NCI-H748 treated with DMSO at 0.1 percent for 48 hours (cell line): ENCODE measurements around the gene FOXN1.
"Not testable (repeated sequence)": the region's sequence is repeated elsewhere in the genome, so short reads cannot be mapped to it uniquely, and the experiment has no call there.

Experiments
- DNase-seq: peaks from one replicate; lab custom pipeline; 2025; lab: John Stamatoyannopoulos, UW

Gene FOXN1

GRCh38 chr17:28573966-28574480 lies 67.9 kb downstream of the FOXN1 start:
- DNase-seq = no peak

- no peak for DNase-seq
Observed at GRCh38 chr17:28574526-28574925, 68.4 kb downstream of the FOXN1 start.

DNA sequence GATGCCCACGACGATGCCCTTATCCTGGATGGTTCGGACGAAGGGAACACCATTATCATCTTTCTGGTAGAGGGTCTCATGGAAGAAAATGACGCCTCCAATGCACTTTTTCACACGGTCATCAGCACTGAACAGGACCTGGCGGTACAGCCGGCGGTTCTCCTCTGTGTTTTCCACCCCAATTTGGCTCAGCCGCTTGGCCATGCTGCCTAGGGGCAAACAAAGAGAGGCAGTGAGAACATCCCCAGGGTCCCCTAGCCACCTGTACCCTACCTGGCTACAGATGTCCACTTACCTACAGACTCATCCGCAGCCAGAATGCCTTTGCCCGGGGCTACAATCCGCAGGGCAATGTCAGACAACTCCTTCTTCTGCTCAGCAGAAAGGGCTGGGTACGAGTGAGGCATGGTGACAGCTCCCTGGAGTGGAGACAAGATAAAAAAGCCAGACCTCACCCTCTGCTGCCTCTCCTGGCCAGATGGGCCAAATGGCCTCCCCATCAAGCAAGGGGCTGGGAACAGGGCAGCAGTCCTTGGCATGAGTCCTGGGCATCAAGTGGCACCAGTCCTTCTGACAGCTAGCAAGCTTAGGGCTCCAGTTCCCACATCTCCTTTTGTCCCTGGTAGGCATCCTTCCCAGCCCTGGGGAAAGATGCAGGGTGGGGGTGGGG lies 69.1 kb downstream of the FOXN1 start:
- no peak for DNase-seq

DNA sequence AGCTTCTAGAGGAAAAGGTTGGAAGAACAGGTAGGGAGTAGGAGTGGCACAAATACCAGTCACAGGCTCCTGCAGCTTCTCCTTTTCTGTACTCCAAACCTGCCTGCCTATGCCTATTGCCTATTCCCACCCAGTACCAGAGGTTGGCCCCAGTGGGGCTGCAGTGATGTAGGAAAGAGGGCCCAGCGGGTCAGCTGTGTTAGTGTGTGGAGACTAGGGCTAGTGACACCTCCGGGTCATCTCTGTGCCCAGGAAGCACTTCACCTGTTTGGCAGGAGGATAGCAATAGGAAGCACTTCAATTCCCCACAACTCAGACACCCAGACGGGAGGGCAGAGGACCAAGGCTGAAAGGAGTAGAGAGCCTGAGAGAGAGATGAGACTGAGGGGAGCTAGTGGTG lies 69.9 kb downstream of the FOXN1 start:
- DNase-seq = not testable (repeated sequence)

DNA sequence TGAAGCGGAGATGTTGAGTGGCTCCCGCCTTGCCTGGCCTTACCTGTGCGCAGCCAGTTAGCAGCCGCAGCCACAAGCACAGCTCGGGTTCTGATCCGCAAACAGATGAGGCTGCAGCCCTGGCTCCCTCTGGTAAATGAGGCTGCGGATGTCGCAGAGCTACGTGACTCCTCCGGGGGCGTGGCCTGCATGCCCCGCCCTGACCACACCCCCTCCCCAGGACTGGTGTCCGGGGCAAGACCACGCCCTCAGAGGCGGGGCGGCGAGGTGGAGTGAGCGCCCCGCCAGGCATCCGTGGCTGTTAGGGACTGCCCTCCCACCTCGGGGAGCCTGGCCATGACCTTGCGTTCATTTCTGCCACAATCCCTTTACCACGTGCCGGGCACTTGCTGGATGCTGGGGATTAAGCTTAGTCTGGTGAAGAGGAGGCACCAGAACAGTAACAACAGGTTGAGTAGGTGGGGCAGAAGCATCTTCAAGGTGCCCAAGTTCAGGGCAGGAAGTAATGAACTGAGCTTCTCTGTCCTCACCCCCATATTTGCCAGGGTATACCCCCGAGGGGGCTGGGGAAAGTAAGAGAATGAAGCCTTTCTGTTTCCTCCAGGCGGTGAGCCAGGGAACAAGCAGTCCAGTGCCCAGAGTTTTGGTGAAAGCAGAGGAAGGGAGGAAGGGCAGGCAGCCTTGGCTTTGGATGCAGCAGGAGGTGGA lies 70.8 kb downstream of the FOXN1 start, which contains the start of gene ALDOC:
ALDOC (minus strand) TSS at position 138 of the 708 bp plus-strand sequence. CDS start 1,363 bp downstream, outside the sequence.
- peak; percentile 95 for DNase-seq

DNA sequence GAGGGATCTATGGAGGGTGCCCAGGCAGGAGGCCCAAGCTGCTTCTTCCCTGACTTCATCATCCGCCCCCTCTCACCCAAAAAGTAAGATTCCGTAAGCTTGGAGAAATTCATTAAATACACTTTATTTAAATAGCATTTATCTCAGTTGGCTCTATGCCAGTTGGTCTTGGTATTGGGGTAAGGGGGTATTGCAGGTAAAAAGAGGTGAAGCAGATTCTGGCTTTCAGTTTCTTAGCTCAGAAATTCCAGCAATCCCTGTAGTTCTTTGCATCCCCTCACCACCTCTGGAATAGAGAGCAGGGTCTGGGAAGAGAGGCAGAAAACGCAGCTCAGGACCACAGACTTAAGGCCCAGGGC lies 71.3 kb downstream of the FOXN1 start:
- DNase-seq = no peak

GRCh38 chr17:28578246-28579195 lies 72.4 kb downstream of the FOXN1 start:
- DNase-seq = no peak

GRCh38 chr17:28579526-28579925 lies 73.4 kb downstream of the FOXN1 start:
- no peak for DNase-seq

GRCh38 chr17:28580959-28581358 lies 74.8 kb downstream of the FOXN1 start:
- no peak for DNase-seq

- DNase-seq = no peak
Observed at GRCh38 chr17:28582513-28582912, 76.4 kb downstream of the FOXN1 start.

GRCh38 chr17:28584434-28584833 lies 78.3 kb downstream of the FOXN1 start:
- no peak for DNase-seq

- no peak for DNase-seq
Observed at GRCh38 chr17:28585851-28586250, 79.7 kb downstream of the FOXN1 start.
